Measurements from ENCODE around the gene MEX3B. TPM values are rescaled to one million over a fixed set of nuclear protein-coding genes. Genes with fewer than 3 reads are reported as not detected.

The MEX3B gene
- total RNA-seq, 2 donors from 2014 or later = 1.9 to 2.4 TPM

DNA sequence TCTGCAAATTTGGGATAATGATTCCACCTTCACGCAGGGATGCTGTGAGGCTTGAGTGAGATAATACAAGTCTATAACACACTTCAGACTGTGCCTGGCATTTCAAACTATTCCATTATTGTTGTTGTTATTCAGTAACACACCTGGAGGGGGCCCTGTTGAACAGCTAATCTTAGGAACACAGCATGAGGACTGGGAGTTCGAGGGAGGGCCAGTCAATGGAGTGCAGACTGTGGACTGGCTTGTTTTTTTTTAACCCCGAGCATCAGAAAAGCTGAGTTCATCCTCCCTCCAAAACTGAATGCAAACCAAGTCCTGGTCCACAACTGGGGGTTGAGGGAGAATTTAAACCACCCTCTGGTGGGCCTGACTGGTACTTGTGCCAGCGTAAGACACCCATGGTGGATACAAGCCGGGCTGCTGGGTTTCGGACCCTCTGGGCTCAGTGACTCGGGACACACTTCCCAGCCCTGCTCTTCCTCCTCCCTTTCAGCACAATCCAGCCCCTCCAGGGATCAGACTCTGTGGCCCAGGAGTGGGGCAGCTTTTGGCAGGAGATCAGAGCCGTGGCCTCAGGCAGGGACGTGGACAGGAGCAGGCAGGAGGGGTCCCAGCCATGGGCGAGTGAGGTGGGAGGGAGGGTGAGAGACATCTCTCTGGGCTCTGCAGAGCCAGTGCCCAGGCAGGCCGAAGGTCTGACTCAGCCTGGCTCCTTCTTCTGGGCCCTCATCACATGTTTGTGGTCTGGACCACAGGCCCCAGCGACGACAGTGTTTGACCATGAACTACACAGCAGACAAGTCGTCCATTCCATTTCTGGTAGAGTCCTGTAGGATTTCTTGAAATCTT, 36.3 kb upstream of the MEX3B start:
- no peaks in the 10 kb centered on the region for H3K9me3 ChIP-seq
- no peaks in the 10 kb centered on the region for H3K36me3 ChIP-seq
- no peak for DNase-seq (ENCODE audit: low spot score)
- no peaks in the 10 kb centered on the region for H3K4me1 ChIP-seq
- H3K27ac ChIP-seq = no peak overlapping the region
- TF ChIP-seq, protein P1, sequence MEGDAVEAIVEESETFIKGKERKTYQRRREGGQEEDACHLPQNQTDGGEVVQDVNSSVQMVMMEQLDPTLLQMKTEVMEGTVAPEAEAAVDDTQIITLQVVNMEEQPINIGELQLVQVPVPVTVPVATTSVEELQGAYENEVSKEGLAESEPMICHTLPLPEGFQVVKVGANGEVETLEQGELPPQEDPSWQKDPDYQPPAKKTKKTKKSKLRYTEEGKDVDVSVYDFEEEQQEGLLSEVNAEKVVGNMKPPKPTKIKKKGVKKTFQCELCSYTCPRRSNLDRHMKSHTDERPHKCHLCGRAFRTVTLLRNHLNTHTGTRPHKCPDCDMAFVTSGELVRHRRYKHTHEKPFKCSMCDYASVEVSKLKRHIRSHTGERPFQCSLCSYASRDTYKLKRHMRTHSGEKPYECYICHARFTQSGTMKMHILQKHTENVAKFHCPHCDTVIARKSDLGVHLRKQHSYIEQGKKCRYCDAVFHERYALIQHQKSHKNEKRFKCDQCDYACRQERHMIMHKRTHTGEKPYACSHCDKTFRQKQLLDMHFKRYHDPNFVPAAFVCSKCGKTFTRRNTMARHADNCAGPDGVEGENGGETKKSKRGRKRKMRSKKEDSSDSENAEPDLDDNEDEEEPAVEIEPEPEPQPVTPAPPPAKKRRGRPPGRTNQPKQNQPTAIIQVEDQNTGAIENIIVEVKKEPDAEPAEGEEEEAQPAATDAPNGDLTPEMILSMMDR (IDR thresholded peaks at IDR 0.05) = no peak
- H3K4me3 ChIP-seq = no peak overlapping the region
- no peaks in the 10 kb centered on the region for H3K27me3 ChIP-seq

DNA sequence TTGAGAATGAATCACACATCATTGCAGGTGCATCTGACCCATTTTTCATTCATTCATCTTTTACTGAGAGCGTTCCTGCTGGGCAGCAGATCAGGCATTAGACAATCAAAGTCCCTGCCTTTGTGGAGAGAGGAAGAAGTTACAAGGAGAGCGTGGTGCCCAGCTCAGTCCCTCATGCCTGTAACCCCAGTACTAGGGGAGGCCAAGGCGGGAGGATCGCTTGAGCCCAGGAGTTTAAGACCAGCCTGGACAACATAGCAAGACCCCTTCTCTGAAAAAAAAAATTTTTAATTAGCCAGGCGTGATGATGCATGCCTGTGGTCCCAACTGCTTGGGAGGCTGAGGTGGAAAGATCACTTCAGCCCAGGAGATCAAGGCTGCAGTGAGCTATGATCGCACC, 35.0 kb upstream of the MEX3B start:
- no peak for DNase-seq (ENCODE audit: low spot score)
- no peak overlapping the region for H3K27ac ChIP-seq

DNA sequence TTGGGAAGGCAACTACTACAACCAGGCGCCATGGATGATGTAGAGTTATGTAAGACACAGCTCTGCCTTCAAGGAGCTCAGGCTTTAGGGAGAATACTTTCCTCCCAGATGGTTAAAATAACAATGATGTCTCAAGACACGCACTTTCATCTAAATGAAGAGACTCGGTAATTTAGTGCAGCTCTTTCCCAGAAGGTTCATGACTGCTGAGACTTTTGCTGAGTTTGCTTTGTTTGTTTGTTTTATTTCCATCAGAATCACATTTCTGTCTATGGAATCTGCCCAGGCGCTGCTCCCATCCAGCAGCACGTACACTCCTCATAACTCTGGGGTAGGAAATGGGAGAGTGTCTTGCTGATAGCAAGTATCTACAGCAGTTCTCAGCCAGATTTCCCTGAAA, 33.9 kb upstream of the MEX3B start:
- Histone ChIP-seq H3K27ac (no peak overlapping the region), H3K36me3 (no peaks in the 10 kb centered on the region), H3K4me3 (no peak overlapping the region), H3K27me3 (no peaks in the 10 kb centered on the region), H3K4me1 (no peaks in the 10 kb centered on the region), H3K9me3 (no peaks in the 10 kb centered on the region)
- no peak for DNase-seq (ENCODE audit: low spot score)
- TF ChIP-seq, protein P1 (IDR thresholded peaks at IDR 0.05) = no peak

More for the DNA sequence above, 35.0 kb upstream of the MEX3B start:
- no peaks in the 10 kb centered on the region for H3K9me3 ChIP-seq
- H3K4me3 ChIP-seq = no peak overlapping the region
- no peaks in the 10 kb centered on the region for H3K36me3 ChIP-seq
- H3K27me3 ChIP-seq = no peaks in the 10 kb centered on the region
- TF ChIP-seq, protein P1 (IDR thresholded peaks at IDR 0.05) = no peak
- no peaks in the 10 kb centered on the region for H3K4me1 ChIP-seq

DNA sequence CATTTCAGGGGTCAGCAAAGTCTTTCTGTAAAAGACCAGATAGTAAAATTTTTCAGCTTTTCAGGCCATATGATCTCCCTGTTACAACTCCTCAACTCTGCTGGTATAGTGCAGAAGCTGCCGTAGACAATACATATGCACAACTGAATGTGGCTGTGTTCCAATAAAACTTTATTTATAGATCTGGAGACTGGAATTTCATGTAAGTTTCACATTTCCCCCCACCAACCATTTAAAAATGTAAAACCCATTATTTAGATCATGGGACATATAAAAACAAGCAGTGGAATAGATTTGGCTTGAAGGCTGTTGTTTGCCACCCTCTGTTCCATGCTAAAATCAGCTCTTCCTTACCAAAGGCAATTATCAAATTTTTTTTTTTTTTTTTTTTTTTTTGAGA, 28.8 kb upstream of the MEX3B start:
- Histone ChIP-seq H3K9me3 (no peaks in the 10 kb centered on the region), H3K36me3 (no peaks in the 10 kb centered on the region), H3K4me1 (no peaks in the 10 kb centered on the region), H3K4me3 (no peak overlapping the region), H3K27me3 (no peaks in the 10 kb centered on the region), H3K27ac (no peak overlapping the region)
- TF ChIP-seq, protein P1 (IDR thresholded peaks at IDR 0.05) = no peak
- no peak for DNase-seq (ENCODE audit: low spot score)

DNA sequence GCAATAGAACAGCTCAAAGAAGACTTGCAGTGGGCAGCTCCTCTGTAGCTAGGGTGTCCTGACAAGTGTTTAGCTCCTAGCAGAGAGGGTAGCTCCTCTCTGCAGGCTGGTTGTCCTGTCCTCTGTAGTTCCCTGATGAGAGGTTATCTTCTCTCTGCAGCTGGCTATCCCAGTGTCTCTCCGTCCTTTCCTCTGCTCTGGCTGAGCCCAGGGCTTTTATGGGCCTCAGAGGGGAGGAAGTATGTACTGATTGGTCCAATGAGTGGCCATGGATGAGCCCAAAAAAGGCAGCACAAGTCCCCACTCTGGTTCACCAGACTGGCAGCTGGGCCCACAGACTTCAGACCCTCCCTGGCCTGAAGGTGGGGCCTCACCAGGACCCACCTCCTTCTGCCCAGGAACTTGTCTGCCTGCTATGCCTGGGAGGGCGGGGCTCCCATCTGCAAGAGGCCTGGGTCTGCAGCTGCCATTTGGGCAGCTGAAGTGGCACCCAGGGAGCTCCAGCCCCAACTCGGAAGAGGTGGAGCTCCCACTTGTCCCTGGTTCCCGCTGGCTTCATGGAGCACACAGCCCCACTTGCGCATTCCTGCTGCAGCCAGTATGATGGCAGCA, 27.2 kb upstream of the MEX3B start:
- no peaks in the 10 kb centered on the region for H3K36me3 ChIP-seq
- H3K27me3 ChIP-seq = no peaks in the 10 kb centered on the region
- H3K27ac ChIP-seq = no peak overlapping the region
- no peak overlapping the region for H3K4me3 ChIP-seq
- H3K4me1 ChIP-seq = no peaks in the 10 kb centered on the region
- DNase-seq (ENCODE audit: low spot score) = no peak
- no peaks in the 10 kb centered on the region for H3K9me3 ChIP-seq
- TF ChIP-seq, protein P1 (IDR thresholded peaks at IDR 0.05) = no peak
